Measurements from ENCODE around the gene ZNF24. TPM values are rescaled to one million over a fixed set of nuclear protein-coding genes. Genes with fewer than 3 reads are reported as not detected.

Gene ZNF24
- total and polyA plus RNA-seq, 10 of the 15 experiments (the other 5 are each of a cell fraction or from before 2014, with no cell fraction given) = 13.6 to 41.7 (median 28.3) TPM

GRCh38 chr18:35368595-35368994 is 24.4 kb upstream of the ZNF24 start:
- Histone ChIP-seq H3K9ac (ENCODE audit: control insufficient read depth, insufficient read depth, low read length) (no peak overlapping the region), H3K27me3 (replicated peaks in 1 of 2; ENCODE audit: control insufficient read depth in 2 of 2, insufficient read depth in 2 of 2, low read length in 1 of 2) (no peaks in the 10 kb centered on the region), H3K36me3 (ENCODE audit: control insufficient read depth in 2 of 2, insufficient read depth in 2 of 2, low read length in 1 of 2) (no peaks in the 10 kb centered on the region), H3K4me1 (ENCODE audit: control insufficient read depth, insufficient read depth, low read length) (no peaks in the 10 kb centered on the region), H3K27ac (ENCODE audit: control insufficient read depth, insufficient read depth) (no peak overlapping the region), H3K4me3 (no peak overlapping the region), H3K9me3 (replicated peaks; ENCODE audit: control insufficient read depth, insufficient read depth, low read length) (no peaks in the 10 kb centered on the region), H3K4me2 (ENCODE audit: control insufficient read depth, insufficient read depth) (no peak overlapping the region), H4K20me1 (ENCODE audit: control insufficient read depth, insufficient read depth) (no peaks in the 10 kb centered on the region), H3K79me2 (ENCODE audit: control insufficient read depth, insufficient read depth, low read length) (no peaks in the 10 kb centered on the region), H2AFZ (ENCODE audit: control insufficient read depth, low read depth, low read length) (no peak overlapping the region)
- CTCF ChIA-PET = interaction anchor here (1.7 to 1.9 kb wide), 2 partner anchors 23 to 137 kb away, joined by 6 to 7 read pairs; no protein-coding TSS in a partner anchor
- 76% methylated on average over 6 of the region's 6 CpGs for WGBS (ENCODE audit: insufficient coverage, insufficient replicate concordance, low lambda C conversion rate, missing lambda C conversion rate)
- ATAC-seq (no peak), FAIRE-seq (no peak), DNase-seq (ENCODE audit: low read depth, low spot score) (no peak)
- RAD21 ChIA-PET (ENCODE audit: unreplicated experiment) = interaction anchor here (0.8 kb wide), 1 partner anchor 23 kb away, joined by 3 read pairs; no protein-coding TSS in a partner anchor
- SMC1A ChIA-PET (ENCODE audit: uncharacterized antibody, unreplicated experiment) = interaction anchor here (0.5 to 1.6 kb wide), 2 partner anchors 18 to 193 kb away, joined by 3 to 4 read pairs; no protein-coding TSS in a partner anchor
- in situ Hi-C loops (cut with MboI) (no loop called here), intact Hi-C loops (cut with micrococcal nuclease; ENCODE audit: unreplicated experiment) (no loop called here)
- BruUV-seq (replicated peaks) = no TSS peak
- TF ChIP-seq PML (IDR thresholded peaks at IDR 0.05; ENCODE audit: low read length) = no peak
- POLR2A ChIA-PET = no interaction called here

DNA sequence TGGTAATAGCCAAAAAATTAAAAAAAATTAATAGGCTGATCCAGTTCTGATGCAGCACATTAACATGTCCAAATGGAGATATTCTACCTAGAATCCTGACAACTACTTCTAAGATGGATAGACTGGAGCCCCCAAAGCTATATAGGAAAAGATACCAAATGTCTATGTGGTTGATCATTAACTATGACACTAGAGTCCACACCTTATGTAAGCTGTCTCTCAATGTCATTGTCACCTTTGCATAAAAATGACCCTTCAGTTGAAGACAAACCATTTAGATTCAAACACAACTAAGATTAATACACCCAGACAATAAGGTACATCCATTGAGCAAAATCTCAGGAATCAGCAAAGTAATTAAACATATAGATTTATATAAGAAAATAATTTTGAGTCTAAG is 18.3 kb upstream of the ZNF24 start:
- intact Hi-C loops (cut with micrococcal nuclease; ENCODE audit: unreplicated experiment) = no loop called here
- H3K27ac ChIP-seq (ENCODE audit: control insufficient read depth, insufficient read depth) = no peak overlapping the region
- FAIRE-seq (no peak), DNase-seq (ENCODE audit: low read depth, low spot score) (no peak), ATAC-seq (no peak)
- ChIA-PET SMC1A (ENCODE audit: uncharacterized antibody, unreplicated experiment) (interaction anchor here (1.2 kb wide), 1 partner anchor 11 kb away, joined by 4 read pairs; no protein-coding TSS in a partner anchor), CTCF (interaction anchor here (1.3 to 1.9 kb wide), 4 partner anchors 11 to 217 kb away, joined by 3 to 5 read pairs (median 4); no protein-coding TSS in a partner anchor), RAD21 (ENCODE audit: unreplicated experiment) (interaction anchor here (0.6 kb wide), 1 partner anchor 134 kb away, joined by 3 read pairs; no protein-coding TSS in a partner anchor), POLR2A (interaction anchor here (1.0 kb wide), 1 partner anchor 17 kb away, joined by 3 read pairs; no protein-coding TSS in a partner anchor)
- H3K9me3 ChIP-seq (replicated peaks; ENCODE audit: control insufficient read depth, insufficient read depth, low read length) = no peaks in the 10 kb centered on the region
- no TSS peak for BruUV-seq (replicated peaks)
- H3K4me2 ChIP-seq (ENCODE audit: control insufficient read depth, insufficient read depth) = no peak overlapping the region
- in situ Hi-C loops (cut with MboI) = no loop called here
- H4K20me1 ChIP-seq (ENCODE audit: control insufficient read depth, insufficient read depth) = no peaks in the 10 kb centered on the region
- no peaks in the 10 kb centered on the region for H3K36me3 ChIP-seq (ENCODE audit: control insufficient read depth in 2 of 2, insufficient read depth in 2 of 2, low read length in 1 of 2)
- no peak overlapping the region for H3K4me3 ChIP-seq
- no peaks in the 10 kb centered on the region for H3K79me2 ChIP-seq (ENCODE audit: control insufficient read depth, insufficient read depth, low read length)
- H3K27me3 ChIP-seq (replicated peaks in 1 of 2; ENCODE audit: control insufficient read depth in 2 of 2, insufficient read depth in 2 of 2, low read length in 1 of 2) = no peaks in the 10 kb centered on the region
- H3K4me1 ChIP-seq (ENCODE audit: control insufficient read depth, insufficient read depth, low read length) = no peaks in the 10 kb centered on the region
- H2AFZ ChIP-seq (ENCODE audit: control insufficient read depth, low read depth, low read length) = no peak overlapping the region
- no peak overlapping the region for H3K9ac ChIP-seq (ENCODE audit: control insufficient read depth, insufficient read depth, low read length)
- TF ChIP-seq JUND (IDR thresholded peaks at IDR 0.05; ENCODE audit: low read depth, low read length) (no peak), NFYA (IDR thresholded peaks at IDR 0.05; ENCODE audit: borderline replicate concordance, low read depth, low read length) (no peak), RELA (IDR thresholded peaks at IDR 0.05; ENCODE audit: borderline replicate concordance, partially characterized antibody) (no peak), RBBP5 (conservative IDR thresholded peaks at IDR 0.05) (no peak), ZNF24 (IDR thresholded peaks at IDR 0.05) (no peak), YBX1 (IDR thresholded peaks at IDR 0.05) (no peak), BCL3 (IDR thresholded peaks at IDR 0.05; ENCODE audit: borderline replicate concordance, insufficient read depth, low read depth, low read length, poor library complexity, severe bottlenecking) (no peak), MAX (IDR thresholded peaks at IDR 0.05; ENCODE audit: low read depth, low read length) (no peak), ASH2L (IDR thresholded peaks at IDR 0.05; ENCODE audit: borderline replicate concordance, low read depth) (no peak), EGR1 (IDR thresholded peaks at IDR 0.05; ENCODE audit: borderline replicate concordance in 1 of 2, low read depth in 2 of 2, low read length in 2 of 2) (no peak), NRF1 (conservative IDR thresholded peaks at IDR 0.05; ENCODE audit: low read depth, low read length) (no peak)
- TF ChIP-seq, protein P1, sequence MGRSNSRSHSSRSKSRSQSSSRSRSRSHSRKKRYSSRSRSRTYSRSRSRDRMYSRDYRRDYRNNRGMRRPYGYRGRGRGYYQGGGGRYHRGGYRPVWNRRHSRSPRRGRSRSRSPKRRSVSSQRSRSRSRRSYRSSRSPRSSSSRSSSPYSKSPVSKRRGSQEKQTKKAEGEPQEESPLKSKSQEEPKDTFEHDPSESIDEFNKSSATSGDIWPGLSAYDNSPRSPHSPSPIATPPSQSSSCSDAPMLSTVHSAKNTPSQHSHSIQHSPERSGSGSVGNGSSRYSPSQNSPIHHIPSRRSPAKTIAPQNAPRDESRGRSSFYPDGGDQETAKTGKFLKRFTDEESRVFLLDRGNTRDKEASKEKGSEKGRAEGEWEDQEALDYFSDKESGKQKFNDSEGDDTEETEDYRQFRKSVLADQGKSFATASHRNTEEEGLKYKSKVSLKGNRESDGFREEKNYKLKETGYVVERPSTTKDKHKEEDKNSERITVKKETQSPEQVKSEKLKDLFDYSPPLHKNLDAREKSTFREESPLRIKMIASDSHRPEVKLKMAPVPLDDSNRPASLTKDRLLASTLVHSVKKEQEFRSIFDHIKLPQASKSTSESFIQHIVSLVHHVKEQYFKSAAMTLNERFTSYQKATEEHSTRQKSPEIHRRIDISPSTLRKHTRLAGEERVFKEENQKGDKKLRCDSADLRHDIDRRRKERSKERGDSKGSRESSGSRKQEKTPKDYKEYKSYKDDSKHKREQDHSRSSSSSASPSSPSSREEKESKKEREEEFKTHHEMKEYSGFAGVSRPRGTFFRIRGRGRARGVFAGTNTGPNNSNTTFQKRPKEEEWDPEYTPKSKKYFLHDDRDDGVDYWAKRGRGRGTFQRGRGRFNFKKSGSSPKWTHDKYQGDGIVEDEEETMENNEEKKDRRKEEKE (IDR thresholded peaks at IDR 0.05) = no peak
